GM23338 (cell line): ENCODE measurements around the gene MARCHF10. TPM values are rescaled to one million over a fixed set of nuclear protein-coding genes. Genes with fewer than 3 reads are reported as not detected.
A peak's percentile ranks its signal among the peaks of the same experiment; 100 is the strongest.

Source experiments
- ATAC-seq: fragments of 200-7000 bp; cut with Tn5 transposase; 3 replicates; pipeline ENCODE4 v1.9.1; 2020
- DNase-seq: peaks from one replicate; pipeline ENCODE4 v3.0.0-alpha.2; 2015; ENCODE audit warnings: low spot score
- H2AFZ ChIP-seq: fragments of 200-600 bp; sonication (generic); 2 replicates; pipeline ENCODE4 v1.8.0; 2016; ENCODE audit warnings: antibody characterized with exemption, mild to moderate bottlenecking, moderate library complexity
- H3F3A ChIP-seq: fragments of 200-600 bp; sonication (generic); replicated peaks from 2 replicates; pipeline ENCODE4 v1.8.0; 2017; ENCODE audit warnings: antibody characterized with exemption, mixed run types, low read depth
- H3K27ac ChIP-seq: fragments of 200-600 bp; sonication (generic); 2 replicates; pipeline ENCODE4 v1.6.1; 2016; ENCODE audit warnings: low read depth
- H3K27me3 ChIP-seq: fragments of 200-600 bp; sonication (generic); 2 replicates; pipeline ENCODE4 v1.8.0; 2016; ENCODE audit warnings: mild to moderate bottlenecking, mixed run types, moderate library complexity; ENCODE audit not compliant: insufficient read depth
- H3K36me3 ChIP-seq: fragments of 200-600 bp; sonication (generic); 2 replicates; pipeline ENCODE4 v1.8.0; 2016; ENCODE audit warnings: mild to moderate bottlenecking; ENCODE audit not compliant: insufficient read depth
- H3K4me1 ChIP-seq: fragments of 200-600 bp; sonication (generic); 2 replicates; pipeline ENCODE4 v1.8.0; 2016; ENCODE audit warnings: mild to moderate bottlenecking, moderate library complexity; ENCODE audit not compliant: insufficient read depth
- H3K4me2 ChIP-seq: fragments of 200-600 bp; sonication (generic); 2 replicates; pipeline ENCODE4 v1.7.1; 2017; ENCODE audit warnings: mixed run types
- H3K4me3 ChIP-seq: fragments of 200-600 bp; sonication (generic); 2 replicates; pipeline ENCODE4 v1.6.1; 2016; ENCODE audit warnings: mixed run types
- H3K79me2 ChIP-seq: fragments of 200-600 bp; sonication (generic); replicated peaks from 2 replicates; pipeline ENCODE4 v1.8.0; 2017; ENCODE audit warnings: mild to moderate bottlenecking; ENCODE audit not compliant: insufficient read depth
- H3K9me2 ChIP-seq: fragments of 200-600 bp; sonication (generic); 2 replicates; pipeline ENCODE4 v1.8.0; 2017; ENCODE audit not compliant: insufficient read depth
- H4K20me1 ChIP-seq: fragments of 200-600 bp; sonication (generic); replicated peaks from 2 replicates; pipeline ENCODE4 v1.8.0; 2017; ENCODE audit warnings: mild to moderate bottlenecking; ENCODE audit not compliant: insufficient read depth
- H3K27ac Mint-ChIP-seq: 2 replicates; pipeline ENCODE4 v1.8.0; 2020; ENCODE audit warnings: inconsistent platforms, mild to moderate bottlenecking, moderate library complexity, mixed read lengths
- H3K27me3 Mint-ChIP-seq: 3 replicates; pipeline ENCODE4 v1.8.0; 2022; ENCODE audit warnings: low read depth, mild to moderate bottlenecking, moderate library complexity, mixed read lengths, inconsistent platforms; ENCODE audit not compliant: insufficient read depth, poor library complexity
- H3K36me3 Mint-ChIP-seq: 3 replicates; pipeline ENCODE4 v1.8.0; 2021; ENCODE audit warnings: low read depth, mild to moderate bottlenecking, inconsistent platforms, moderate library complexity, mixed read lengths
- H3K4me1 Mint-ChIP-seq: 3 replicates; pipeline ENCODE4 v1.8.0; 2020; ENCODE audit warnings: mild to moderate bottlenecking, inconsistent platforms, mixed read lengths
- H3K4me3 Mint-ChIP-seq: 3 replicates; pipeline ENCODE4 v1.8.0; 2021; ENCODE audit warnings: moderate library complexity, mild to moderate bottlenecking, inconsistent platforms, mixed read lengths
- H3K9me3 Mint-ChIP-seq: 3 replicates; pipeline ENCODE4 v1.8.0; 2020; ENCODE audit warnings: moderate library complexity, mild to moderate bottlenecking, inconsistent platforms, mixed read lengths
- CREB1 ChIP-seq: fragments of 250-450 bp; sonication (Bioruptor Pico); IDR thresholded peaks from 2 replicates; pipeline ENCODE4 v1.5.0; 2020; ENCODE audit warnings: low read depth, mild to moderate bottlenecking, moderate library complexity
- CTCF ChIP-seq, 2 experiments: fragments of 200-600 bp in 1 of 2; sonication (generic) in 1 of 2; conservative IDR thresholded peaks; 2 replicates each; pipeline versions ENCODE4 v1.5.1 to v1.6.1; 2016 to 2017; ENCODE audit warnings: antibody characterized with exemption in 2 of 2, low read depth in 2 of 2, mild to moderate bottlenecking in 2 of 2, moderate library complexity in 1 of 2
- EZH2 ChIP-seq: fragments of 200-600 bp; sonication (generic); IDR thresholded peaks from one replicate; pipeline ENCODE4 v1.8.0; 2017; ENCODE audit warnings: antibody characterized with exemption, mild to moderate bottlenecking, low read depth; ENCODE audit not compliant: unreplicated experiment
- JUNB ChIP-seq: IDR thresholded peaks from one replicate; pipeline ENCODE4 v1.6.1; 2016; ENCODE audit warnings: antibody characterized with exemption; ENCODE audit not compliant: unreplicated experiment
- NANOG ChIP-seq: IDR thresholded peaks from 2 replicates; pipeline ENCODE4 v1.6.1; 2016; ENCODE audit warnings: antibody characterized with exemption, borderline replicate concordance
- POLR2AphosphoS5 ChIP-seq: IDR thresholded peaks from 2 replicates; pipeline ENCODE4 v1.6.1; 2016; ENCODE audit warnings: antibody characterized with exemption, low read depth
- REST ChIP-seq: IDR thresholded peaks from one replicate; pipeline ENCODE4 v1.6.1; 2018; ENCODE audit warnings: antibody characterized with exemption; ENCODE audit not compliant: unreplicated experiment
- polyA plus RNA-seq: library from polyadenylated mRNA; unstranded; fragments of >200 nt; fragmentation: Nextera tagmentation; extraction: Ambion mirVana; gene quantifications from 2 replicates; pipeline ENCODE4 v1.2.1, GENCODE V29; 2016
- total RNA-seq: library from RNA; depleted of rRNA; stranded (reverse); fragments of >200 nt; shearing (Covaris generic); gene quantifications from 2 replicates; pipeline ENCODE4 v1.2.3, GENCODE V29; 2014

The MARCHF10 gene
- total and polyA plus RNA-seq, 2 experiments from 2014 or later = 0.50 TPM; not detected in 1

DNA sequence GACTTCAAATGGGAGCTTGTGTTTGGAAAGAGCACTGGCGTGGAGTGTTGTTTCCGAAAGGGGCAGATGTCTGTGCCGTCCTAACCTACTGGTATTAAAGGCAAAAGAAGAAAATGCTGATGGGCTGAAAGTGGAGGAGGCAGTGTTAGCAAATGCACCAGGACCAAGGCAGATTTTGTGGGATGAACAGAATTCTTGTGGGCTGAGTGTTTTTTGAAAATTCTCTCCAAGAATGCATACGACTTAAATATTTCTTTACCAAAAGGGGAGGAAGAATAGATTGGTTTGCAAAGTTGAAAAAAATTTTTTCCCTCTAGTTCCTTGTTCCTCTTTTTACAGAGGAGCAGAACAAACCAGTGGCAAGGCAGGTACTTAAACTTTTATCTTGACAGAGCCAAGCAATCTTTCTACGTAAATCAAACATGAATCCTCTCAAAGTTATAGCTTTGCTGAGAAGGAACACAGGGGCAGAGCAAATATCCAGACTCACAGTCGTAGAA, 16.8 kb downstream of the MARCHF10 start (continued):
- TF ChIP-seq REST (no peak), NANOG (no peak)

GRCh38 chr17:62790564-62790986, 17.5 kb downstream of the MARCHF10 start:
- peaks cover 6% of the 10 kb centered on the region; the same call in 2 of the 3 replicates for H3K36me3 Mint-ChIP-seq
- Histone ChIP-seq H3F3A (no peaks in the 10 kb centered on the region), H3K4me3 (no peak overlapping the region), H3K36me3 (no peaks in the 10 kb centered on the region), H4K20me1 (no peaks in the 10 kb centered on the region), H3K9me2 (peaks cover 2% of the 10 kb centered on the region; the same call in 1 of the 2 replicates), H3K4me1 (no peaks in the 10 kb centered on the region), H3K4me2 (no peak overlapping the region), H2AFZ (no peak overlapping the region), H3K27me3 (no peaks in the 10 kb centered on the region), H3K79me2 (no peaks in the 10 kb centered on the region), H3K27ac (no peak overlapping the region)
- H3K27ac Mint-ChIP-seq = no peak overlapping the region
- TF ChIP-seq JUNB (no peak), CREB1 (no peak), POLR2AphosphoS5 (no peak), EZH2 (no peak), CTCF (conservative IDR thresholded peaks at IDR 0.05; ENCODE audit: low read depth in 2 of 2) (no peak), REST (no peak)
- H3K9me3 Mint-ChIP-seq = peaks cover 12% of the 10 kb centered on the region
- peaks cover 5% of the 10 kb centered on the region for H3K27me3 Mint-ChIP-seq
- H3K4me1 Mint-ChIP-seq = peaks cover 13% of the 10 kb centered on the region
- ATAC-seq = peak; percentile 35; the same call in 1 of the 3 replicates
- DNase-seq = no peak
- H3K4me3 Mint-ChIP-seq = no peak overlapping the region
